Heart left ventricle (tissue), 16 donors: ENCODE data around the gene GALNT10. TPM values are rescaled to one million over a fixed set of nuclear protein-coding genes. Genes with fewer than 3 reads are reported as not detected.

Experiments
- ATAC-seq, 4 donors: fragments of 200-7000 bp; cut with Tn5 transposase; one replicate each; pipeline ENCODE4 v1.9.1; 2020 to 2022; ENCODE audit warnings: moderate library complexity in 4 of 4, mild to moderate bottlenecking in 3 of 4, moderate number of reproducible peaks in 1 of 4
- DNase-seq, 5 donors: peaks; one replicate each; pipeline ENCODE4 v3.0.0-alpha.2; 2020
- H3K27ac ChIP-seq, 12 donors: fragments of 200-600 bp; sonication (generic) in 4 of 12; one replicate each; pipeline versions ENCODE4 v1.5.0 to v1.8.0; 2016 to 2022; ENCODE audit warnings: mild to moderate bottlenecking in 2 of 12
- H3K27me3 ChIP-seq, 9 donors: fragments of 200-600 bp; sonication (generic) in 2 of 9; one replicate each; pipeline versions ENCODE4 v1.5.1 to v1.8.0; 2016 to 2022; ENCODE audit warnings: mild to moderate bottlenecking in 3 of 9
- H3K36me3 ChIP-seq, 9 donors: fragments of 200-600 bp; sonication (generic) in 2 of 9; one replicate each; pipeline versions ENCODE4 v1.5.0 to v1.8.0; 2018 to 2022; ENCODE audit warnings: mild to moderate bottlenecking in 2 of 9
- H3K4me1 ChIP-seq, 12 donors: fragments of 200-600 bp; sonication (generic) in 4 of 12; one replicate each; pipeline versions ENCODE4 v1.5.0 to v1.8.0; 2016 to 2022; ENCODE audit warnings: mild to moderate bottlenecking in 3 of 12
- H3K4me3 ChIP-seq, 12 donors: fragments of 200-600 bp; sonication (generic) in 4 of 12; one replicate each; pipeline versions ENCODE4 v1.5.0 to v1.8.0; 2017 to 2022; ENCODE audit warnings: mild to moderate bottlenecking in 9 of 12, moderate library complexity in 4 of 12
- H3K9me3 ChIP-seq, 12 donors: fragments of 200-600 bp; sonication (generic) in 4 of 12; one replicate each; pipeline versions ENCODE4 v1.5.0 to v1.8.0; 2016 to 2022; ENCODE audit warnings: mild to moderate bottlenecking in 1 of 12
- CTCF ChIP-seq, 12 donors: fragments of 200-600 bp; sonication (generic) in 4 of 12; IDR thresholded peaks; one replicate each; pipeline versions ENCODE4 v1.5.0 to v1.8.0; 2018 to 2022; ENCODE audit warnings: antibody characterized with exemption in 12 of 12, mild to moderate bottlenecking in 5 of 12
- POLR2A ChIP-seq, 2 donors: fragments of 450-650 bp; IDR thresholded peaks; one replicate each; pipeline ENCODE4 v1.6.1; 2017; ENCODE audit warnings: antibody characterized with exemption in 2 of 2, mild to moderate bottlenecking in 2 of 2, moderate library complexity in 2 of 2
- WGBS, 4 donors: extraction: QIAGEN DNeasy Blood & Tissue Kit in 2 of 4; methylation state at CpG; one replicate each; pipeline versions ENCODE4 v1.1.5 to v1.1.7; 2013 to 2018; 5-methylcytosine and 5-hydroxymethylcytosine counted together
- intact Hi-C, 10 donors: fragments of 100-400 bp; cut with DNase I; formaldehyde crosslinking; loops; one replicate each; pipeline versions ENCODE4 v1.11.1 to v1.14.2; 2022
- polyA plus RNA-seq, 2 donors: library from polyadenylated mRNA; stranded (reverse); fragments of 200-250 nt; gene quantifications; one replicate each; pipeline ENCODE4 v1.2.3, GENCODE V29; 2013
- total RNA-seq, 9 donors: library from RNA; depleted of rRNA in 2 of 9; stranded (reverse); fragments of >200 nt in 2 of 9; fragmentation: NEBNext Ultra II Directional in 3 of 9; extraction: Animal tissue kit (Norgen Biotek cat#: 25700) in 3 of 9; gene quantifications; one replicate each; pipeline versions ENCODE4 v1.1.0 to v1.2.4, GENCODE V29; 2016 to 2023
- donor health status: ischemic (EF 13 %, LVEDD 7.1; RV severe dilation, severe dysfunction).
- donor health status: healthy with polysubstance abuse.
- donor health status: DM: no; HTN: yes; CAD: no.
- donor health status: DM: no; HTN: no; CAD: no.
- donor health status: ischemic (EF 25% LVEDD 6.9; RV normal size, moderate dysfunction).
- donor health status: ischemic (EF 25% LVEDD 5.7; RV mildly dilated, moderate dysfunction).
- donor health status: healthy.
- donor health status: DM: yes; HTN: yes; CAD: no.
- donor health status: ischemic (EF 35%, LVEDD 5.7; RV mildly dilated, moderate dysfunction).
- donor health status: nonischemic (EF 11% LVEDD 7.7; RV severe dilation, severe dysfunction).
- donor health status: DM: yes; HTN: yes; CAD: no.
- donor health status: PGD.
- donor health status: ischemic (EF 29% LVEDD 5.4; RV normal size, mild dysfunction).
- donor health status: nonischemic (EF 23%, LVEDD 6.1; RV moderate dilation, normal function).

GALNT10 gene
- total and polyA plus RNA-seq, 11 donors = 2.7 to 20.7 (median 14.4) TPM

- Histone ChIP-seq H3K4me1 (peaks cover 0 to 20% (median 0%) of the 10 kb centered on the region in 12 donors), H3K9me3 (no peaks in the 10 kb centered on the region), H3K36me3 (no peaks in the 10 kb centered on the region), H3K4me3 (no peak overlapping the region), H3K27ac (no peak overlapping the region), H3K27me3 (no peaks in the 10 kb centered on the region)
- TF ChIP-seq POLR2A (IDR thresholded peaks at IDR 0.05) = no peak
- no peak for TF ChIP-seq CTCF (IDR thresholded peaks at IDR 0.05)
- no peak for ATAC-seq
- DNase-seq = no peak
- intact Hi-C loops = no loop called here
Measured at GRCh38 chr5:154251529-154251928, 61.0 kb downstream of the GALNT10 start.

- no peak for ATAC-seq
- Histone ChIP-seq H3K36me3 (no peaks in the 10 kb centered on the region), H3K9me3 (no peaks in the 10 kb centered on the region), H3K27me3 (no peaks in the 10 kb centered on the region), H3K4me3 (no peak overlapping the region), H3K4me1 (peaks cover 0 to 19% (median 0%) of the 10 kb centered on the region in 12 donors), H3K27ac (no peak overlapping the region)
- no peak for TF ChIP-seq POLR2A (IDR thresholded peaks at IDR 0.05)
- no peak for TF ChIP-seq CTCF (IDR thresholded peaks at IDR 0.05)
- no peak for DNase-seq
- intact Hi-C loops = no loop called here
- WGBS, 4 donors = 94 to 100% (median 97%) methylated on average over 2 of the region's 2 CpGs
Measured at GRCh38 chr5:154253807-154254206, 63.3 kb downstream of the GALNT10 start.

- intact Hi-C loops = no loop called here
- WGBS, 4 donors = 86 to 92% (median 90%) methylated on average over 2 of the region's 2 CpGs
- H3K4me3 ChIP-seq = no peak overlapping the region
- H3K9me3 ChIP-seq = no peaks in the 10 kb centered on the region
- DNase-seq (no peak), ATAC-seq (no peak)
- TF ChIP-seq CTCF (IDR thresholded peaks at IDR 0.05) (no peak), POLR2A (IDR thresholded peaks at IDR 0.05) (no peak)
- no peaks in the 10 kb centered on the region for H3K36me3 ChIP-seq
- no peak overlapping the region for H3K27ac ChIP-seq
- H3K27me3 ChIP-seq = no peaks in the 10 kb centered on the region
- peaks cover 0 to 17% (median 0%) of the 10 kb centered on the region in 12 donors for H3K4me1 ChIP-seq
Measured at GRCh38 chr5:154254896-154255295, 64.4 kb downstream of the GALNT10 start.

GRCh38 chr5:154257046-154257445 lies 66.5 kb downstream of the GALNT10 start:
- ATAC-seq (no peak), DNase-seq (no peak)
- 61 to 91% (median 69%) methylated on average over 2 of the region's 2 CpGs for WGBS, 4 donors
- Histone ChIP-seq H3K4me1 (peaks cover 0 to 11% (median 5%) of the 10 kb centered on the region in 12 donors), H3K9me3 (no peaks in the 10 kb centered on the region), H3K36me3 (no peaks in the 10 kb centered on the region), H3K4me3 (no peak overlapping the region), H3K27me3 (no peaks in the 10 kb centered on the region), H3K27ac (no peak overlapping the region)
- TF ChIP-seq POLR2A (IDR thresholded peaks at IDR 0.05) (no peak), CTCF (IDR thresholded peaks at IDR 0.05) (no peak)
- intact Hi-C loops = no loop called here
